NK-92 treated with Interleukin-12 subunit alpha and Interleukin-12 subunit beta, amount 100 ng/mL, for 24 hours (cell line): Measurements from ENCODE around the gene RPS3.
"Not testable (repeated sequence)": the region's sequence is repeated elsewhere in the genome, so short reads cannot be mapped to it uniquely, and the experiment has no call there.

ENCODE experiments used
- DNase-seq: peaks from one replicate; lab custom pipeline; 2025; lab: John Stamatoyannopoulos, UW

The RPS3 gene

DNA sequence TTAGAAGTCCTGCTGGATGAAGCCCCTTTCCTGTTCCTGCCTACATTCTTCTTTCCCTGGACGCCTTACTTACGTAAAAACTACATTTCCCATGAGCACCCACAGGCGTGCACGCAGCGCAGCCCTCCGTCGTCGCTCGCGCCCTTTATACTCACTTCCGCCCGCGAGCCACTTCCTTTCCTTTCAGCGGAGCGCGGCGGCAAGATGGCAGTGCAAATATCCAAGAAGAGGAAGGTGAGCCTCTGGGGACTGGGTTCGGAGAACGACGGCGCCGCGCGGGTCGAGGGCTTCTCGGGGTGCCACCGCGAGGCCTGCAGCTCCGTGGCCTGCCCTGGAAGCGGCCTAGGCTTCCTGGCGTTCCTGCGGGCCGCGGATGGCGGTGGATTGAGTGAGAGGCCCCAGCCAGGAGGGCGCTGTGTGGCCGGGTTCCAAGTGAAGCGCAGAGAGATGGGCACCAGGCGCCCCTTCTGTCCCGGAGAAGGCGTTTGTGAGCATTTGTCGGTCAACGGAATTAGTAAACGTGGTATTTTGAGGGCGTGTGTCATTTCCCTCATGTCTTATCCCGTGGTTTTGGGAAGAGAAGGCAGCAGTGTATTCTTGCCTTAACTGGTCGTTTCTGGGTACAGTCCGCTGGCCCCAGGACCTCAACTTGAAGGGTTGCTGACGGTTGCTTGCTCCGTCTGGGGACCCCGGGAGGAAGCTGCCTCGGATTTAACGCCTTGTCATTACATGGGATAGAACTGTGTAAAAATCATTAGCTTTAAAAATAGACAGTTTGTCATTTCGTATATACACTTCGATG, at the start of gene RPS3:
TSS of gene RPS3 (plus strand) at position 175 of the 802 bp plus-strand sequence. CDS start at position 205, 30 bp downstream.
- peak; percentile 82 for DNase-seq

DNA sequence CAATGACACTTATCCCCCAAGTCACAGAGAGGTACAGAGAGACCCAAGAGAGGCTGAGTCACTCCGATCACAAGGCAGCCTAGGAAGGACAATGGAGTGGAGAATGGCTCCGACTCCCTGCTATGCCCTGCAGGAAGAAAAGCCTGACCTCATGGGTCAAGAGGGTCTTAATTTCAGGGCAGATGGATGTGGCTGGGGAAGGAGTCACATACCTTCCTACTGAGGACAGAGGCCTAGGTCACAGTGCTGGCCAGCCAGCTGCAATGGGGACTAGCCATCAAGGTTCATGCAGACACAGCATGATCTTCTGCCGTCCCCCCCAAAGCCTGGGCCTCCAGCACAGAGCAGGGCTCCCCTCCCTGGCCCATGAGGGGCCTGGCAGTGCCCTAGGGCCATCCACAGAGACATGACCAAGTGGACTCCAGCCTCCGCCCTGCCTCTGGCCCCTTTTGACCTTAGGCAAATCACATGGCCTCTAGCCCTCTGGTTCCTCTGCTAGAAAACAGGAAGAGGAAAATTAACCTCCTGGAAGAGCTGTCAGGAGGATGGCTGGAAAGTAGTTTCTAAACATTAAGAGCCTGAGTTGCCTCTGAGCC, 49.7 kb upstream of the RPS3 start:
- no peak for DNase-seq

DNA sequence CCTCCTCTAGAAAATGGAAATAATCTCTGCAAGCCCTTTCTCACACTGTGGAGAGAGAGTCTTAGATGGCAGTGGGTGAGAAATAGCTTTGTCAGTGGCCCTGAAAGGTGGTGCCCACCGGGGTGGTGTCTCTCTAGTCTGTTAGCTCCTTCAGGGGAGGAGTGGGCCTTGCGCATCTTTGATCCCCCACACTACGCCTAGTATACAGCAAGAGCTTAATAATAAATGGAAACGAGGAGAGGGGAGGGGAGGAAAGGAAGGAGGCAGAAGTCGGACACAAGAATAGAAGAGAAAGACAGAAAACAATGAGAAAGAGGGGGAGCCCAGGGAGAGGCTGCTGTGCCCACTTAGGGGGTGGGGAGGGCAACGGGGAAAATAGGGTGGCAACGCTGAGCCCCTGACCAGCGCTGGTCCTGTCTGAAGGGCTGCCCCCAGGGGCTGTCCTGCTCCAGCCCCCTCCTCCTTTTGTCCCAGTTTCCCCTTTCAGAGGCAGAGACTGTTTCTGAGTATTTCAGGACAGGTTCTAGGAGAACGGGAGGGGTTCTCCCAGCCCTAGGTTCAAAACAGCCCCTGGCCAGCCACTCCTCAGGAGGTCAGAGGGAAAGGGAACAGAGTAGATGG, 49.1 kb upstream of the RPS3 start:
- DNase-seq: no peak

DNA sequence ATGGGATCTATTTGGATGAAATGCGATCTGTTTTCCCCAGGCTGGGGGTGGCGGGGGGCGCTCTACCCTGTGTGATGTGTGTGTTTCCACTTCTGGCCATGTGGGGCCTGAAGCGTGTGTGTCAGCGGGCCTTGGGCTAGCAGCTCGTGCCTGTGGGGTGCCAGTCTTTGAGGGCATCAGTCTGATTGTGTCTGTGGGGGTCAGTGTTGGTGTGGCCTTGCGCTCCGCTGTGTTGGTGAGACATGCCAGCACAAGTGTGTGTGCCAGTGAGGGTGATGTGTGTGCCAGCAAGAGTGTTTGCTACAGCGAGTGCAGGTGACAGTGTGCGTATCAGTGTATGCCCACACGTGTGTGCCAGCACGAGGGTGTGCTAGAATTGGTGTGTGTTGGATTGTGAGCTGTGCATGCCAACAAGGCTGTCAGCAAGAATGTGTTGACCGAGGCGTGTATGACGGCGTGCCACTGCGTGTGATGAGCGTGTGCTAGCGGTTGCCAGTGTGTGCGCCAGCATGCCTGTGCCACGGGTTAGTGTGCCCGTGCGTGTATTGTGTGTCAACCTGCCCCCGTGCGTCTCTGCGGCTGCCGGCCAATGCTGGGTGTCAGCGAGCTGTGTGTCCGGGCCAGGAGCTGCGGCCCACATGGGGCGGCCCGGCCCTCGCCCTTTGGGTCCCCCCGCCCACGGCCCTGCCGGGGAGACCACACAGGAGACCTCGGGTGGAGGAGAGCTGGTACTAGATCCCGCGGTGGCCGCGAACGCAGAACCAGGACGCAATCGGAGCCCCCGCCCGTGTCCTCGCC, 48.4 kb upstream of the RPS3 start:
- no peak for DNase-seq

DNA sequence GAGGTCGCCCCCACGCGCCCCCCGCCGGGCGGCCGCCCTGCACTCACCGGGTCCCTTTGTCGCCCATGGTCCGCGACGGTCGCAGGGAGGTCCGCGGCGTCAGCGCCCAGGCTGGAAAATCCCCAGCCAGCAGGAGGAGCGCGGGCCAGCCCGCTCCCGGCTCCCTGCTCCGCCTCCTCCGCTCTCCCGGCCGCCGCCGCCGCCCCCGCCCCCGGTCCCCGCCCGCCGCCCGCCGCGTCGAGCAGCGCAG, 47.9 kb upstream of the RPS3 start, which contains the start of gene ARRB1:
TSS of gene ARRB1 (minus strand) at position 121 of the 250 bp plus-strand sequence. CDS start at position 67, 54 bp downstream.
- DNase-seq: no peak

DNA sequence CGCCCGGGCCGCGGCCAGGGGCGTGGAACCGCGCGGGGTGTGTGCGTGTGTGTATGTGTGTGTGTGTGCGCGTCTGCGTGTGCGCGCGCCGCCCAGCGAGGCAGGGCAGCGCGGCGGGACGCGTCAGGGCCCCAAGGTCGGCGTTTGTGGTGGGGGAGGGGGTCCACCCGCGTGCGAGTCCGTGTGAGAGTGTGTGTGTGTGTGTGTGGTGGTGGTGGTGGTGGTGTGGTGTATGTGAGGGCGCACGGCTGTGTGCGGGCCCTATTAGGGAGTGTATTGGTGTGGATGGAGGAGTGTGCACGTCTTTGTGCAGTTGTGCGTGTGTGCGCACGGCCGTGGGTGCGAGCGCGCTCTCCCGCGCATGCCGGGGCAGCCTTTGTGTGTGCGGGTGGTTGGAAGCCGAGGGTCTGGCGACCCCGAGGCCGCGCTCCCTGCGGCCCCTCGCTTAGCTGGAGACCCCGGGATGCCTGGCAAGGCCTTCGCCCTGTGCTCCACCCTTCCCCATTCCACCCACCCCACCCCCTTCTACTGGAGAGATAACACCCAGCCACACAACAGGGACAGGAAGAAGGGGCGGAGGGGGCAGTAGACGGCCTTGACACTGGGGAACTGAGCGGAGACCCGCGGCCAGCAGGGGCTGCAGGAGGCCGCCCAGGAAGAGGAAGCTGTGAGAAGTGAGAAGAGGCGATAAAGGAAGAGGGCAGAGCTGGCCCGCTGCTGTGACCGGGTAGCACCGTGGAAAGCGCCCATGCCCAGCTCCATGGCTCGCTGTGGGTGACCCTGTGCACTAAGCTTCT, 47.3 kb upstream of the RPS3 start:
- DNase-seq: no peak

DNA sequence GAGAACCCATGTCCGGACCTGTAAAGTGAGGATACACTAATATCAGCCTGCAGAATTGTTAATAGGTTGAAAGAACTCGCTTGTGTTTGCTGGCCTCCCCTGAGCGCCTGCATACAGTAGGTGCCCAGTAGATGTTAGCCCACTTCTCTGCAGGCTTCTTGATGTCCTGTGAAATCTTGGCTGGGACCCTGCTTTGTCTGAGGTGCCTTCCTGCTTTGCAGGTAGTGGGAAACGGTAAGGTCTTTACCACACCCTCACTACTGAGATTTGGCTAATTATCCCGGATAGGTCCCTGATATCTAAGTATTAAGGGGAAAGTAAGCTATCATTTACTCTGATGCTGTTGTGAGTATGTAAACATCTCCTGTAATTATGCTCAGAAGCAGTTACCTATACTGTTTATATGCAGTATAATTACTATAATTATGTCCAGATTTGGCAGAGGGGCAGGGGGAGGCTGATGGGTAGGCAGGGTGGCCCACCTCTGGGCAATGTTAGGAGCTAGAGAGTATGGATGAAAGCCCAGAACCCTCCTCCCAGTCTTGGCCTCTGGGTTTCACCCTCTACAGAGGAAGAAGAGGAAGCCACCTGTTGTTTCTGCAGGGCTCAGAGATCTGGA, 46.6 kb upstream of the RPS3 start:
- no peak for DNase-seq

DNA sequence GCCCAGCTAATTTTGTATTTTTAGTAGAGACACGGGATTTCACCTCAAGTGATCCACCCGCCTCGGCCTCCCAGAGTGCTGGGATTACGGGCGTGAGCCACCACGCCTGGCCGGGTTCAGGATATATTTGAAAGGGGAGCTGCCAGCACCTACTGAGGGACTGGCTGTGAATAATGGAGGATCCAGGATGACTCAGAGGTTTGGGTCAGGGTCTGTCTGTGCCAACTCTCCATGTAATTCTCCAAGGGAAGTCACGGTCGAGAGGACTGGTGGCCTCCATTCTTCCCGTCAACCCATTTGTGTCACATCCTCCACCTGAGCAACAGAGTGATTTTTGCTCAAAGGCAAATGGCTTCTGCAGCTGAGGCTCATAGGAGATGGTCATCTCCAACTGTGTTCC, 44.3 kb upstream of the RPS3 start:
- DNase-seq: no peak

DNA sequence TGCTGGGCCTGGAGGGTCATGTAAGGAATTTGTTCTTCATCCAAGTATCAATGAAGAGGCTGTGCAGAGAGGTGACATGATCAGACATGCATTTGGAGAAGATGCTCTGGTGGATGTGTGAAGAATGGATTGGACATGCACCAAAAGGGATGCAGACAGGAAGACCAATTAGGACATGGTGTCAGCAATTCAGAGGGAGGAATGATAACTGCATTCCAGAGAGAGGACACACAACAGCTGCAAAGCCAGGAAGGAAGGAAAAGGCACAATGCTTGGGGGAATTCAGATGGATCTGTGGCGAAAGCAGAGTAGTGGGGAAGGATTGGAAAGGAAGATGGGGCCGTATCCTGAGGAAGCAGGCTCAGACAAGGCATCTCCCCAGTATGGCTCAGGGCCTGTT, 42.7 kb upstream of the RPS3 start:
- no peak for DNase-seq

DNA sequence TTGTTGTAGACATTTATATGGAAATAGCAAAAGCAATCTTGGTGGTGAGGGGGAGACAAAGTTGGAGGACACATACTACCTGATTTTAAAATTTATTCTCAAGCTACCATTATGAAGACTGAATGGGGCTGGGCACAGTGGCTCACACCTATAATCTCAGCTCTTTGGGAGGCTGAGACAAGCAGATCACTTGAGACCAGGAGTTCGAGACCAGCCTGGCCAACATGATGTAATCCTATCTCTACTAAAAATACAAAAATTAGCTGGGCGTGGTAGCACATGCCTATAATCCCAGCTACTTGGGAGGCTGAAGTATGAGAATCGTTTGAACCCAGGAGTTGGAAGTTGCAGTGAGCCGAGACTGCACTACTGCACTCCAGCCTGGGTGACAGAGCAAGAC, 37.0 kb upstream of the RPS3 start:
- not testable (repeated sequence) for DNase-seq

DNA sequence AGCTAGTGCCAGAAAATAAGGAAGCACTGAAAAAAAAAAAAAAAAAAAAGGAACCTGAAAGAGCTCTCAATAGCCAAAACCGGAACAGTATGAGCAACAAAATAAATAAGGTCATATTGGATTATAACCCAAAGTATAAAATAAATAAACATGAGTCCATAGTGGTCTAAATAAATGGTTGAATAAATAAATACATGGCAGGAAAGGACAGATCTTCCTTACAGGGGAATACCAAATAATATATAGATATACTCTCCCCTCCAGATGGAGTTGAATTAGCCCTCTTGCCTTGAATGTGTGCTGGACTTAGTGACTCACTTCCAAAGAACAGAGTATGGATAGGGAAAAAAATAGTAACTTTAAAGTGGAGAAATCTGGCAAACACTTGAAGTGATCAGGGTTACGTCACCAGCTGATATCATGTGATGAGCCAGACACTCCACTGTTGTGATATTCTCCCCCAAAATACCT, 33.6 kb upstream of the RPS3 start:
- no peak for DNase-seq

DNA sequence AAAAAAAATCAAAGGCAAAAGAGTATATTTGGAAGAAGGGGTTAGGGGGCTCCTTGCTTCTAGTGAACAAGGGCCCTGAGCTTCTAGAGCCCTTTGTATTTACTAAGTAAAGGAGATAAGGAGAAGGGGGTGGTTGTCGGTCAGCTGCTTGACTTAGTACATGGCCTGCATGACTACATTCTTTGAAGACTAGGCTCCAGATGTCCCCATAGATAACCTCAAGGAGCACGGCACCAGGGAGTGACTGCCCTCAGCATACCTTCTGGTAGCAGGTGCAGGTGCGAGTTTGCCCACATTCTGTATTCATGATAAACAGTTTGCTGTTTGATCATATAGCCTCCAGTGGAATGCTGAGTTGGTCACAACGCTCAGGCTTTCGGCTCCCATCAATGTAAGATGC, 32.5 kb upstream of the RPS3 start:
- not testable (repeated sequence) for DNase-seq

DNA sequence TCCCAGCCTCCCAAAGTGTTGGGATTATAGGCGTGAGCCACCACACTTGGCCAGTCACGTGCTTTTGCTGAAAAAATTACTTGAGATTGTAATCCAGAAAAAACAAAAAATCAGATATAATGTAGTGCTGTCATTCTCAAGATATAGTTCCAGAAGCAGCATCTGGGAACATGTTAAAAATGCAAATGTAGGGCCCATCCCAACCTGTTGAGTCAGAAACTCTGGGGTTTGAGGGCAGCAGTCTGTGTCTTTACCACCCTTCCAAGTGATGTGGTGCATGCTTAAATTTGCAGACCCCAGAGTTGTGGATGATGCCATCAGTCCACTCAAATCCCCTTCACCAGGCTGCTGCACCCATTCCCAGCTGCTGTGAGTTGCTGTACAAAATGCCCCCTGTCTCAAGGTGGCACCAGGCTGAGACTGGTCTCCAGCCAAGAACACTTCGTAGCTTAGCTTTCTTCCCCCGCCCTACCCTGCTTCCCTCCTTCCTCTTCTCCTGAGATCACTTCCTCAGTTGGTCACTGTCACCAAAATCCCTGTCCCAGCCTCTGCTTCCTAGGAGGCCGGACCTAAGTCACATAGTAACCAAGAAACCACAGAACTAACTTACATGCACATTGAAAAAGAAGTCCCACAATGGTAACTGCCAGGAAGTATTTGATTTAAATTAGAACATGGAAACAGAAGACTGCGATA, 29.6 kb upstream of the RPS3 start:
- DNase-seq: no peak

DNA sequence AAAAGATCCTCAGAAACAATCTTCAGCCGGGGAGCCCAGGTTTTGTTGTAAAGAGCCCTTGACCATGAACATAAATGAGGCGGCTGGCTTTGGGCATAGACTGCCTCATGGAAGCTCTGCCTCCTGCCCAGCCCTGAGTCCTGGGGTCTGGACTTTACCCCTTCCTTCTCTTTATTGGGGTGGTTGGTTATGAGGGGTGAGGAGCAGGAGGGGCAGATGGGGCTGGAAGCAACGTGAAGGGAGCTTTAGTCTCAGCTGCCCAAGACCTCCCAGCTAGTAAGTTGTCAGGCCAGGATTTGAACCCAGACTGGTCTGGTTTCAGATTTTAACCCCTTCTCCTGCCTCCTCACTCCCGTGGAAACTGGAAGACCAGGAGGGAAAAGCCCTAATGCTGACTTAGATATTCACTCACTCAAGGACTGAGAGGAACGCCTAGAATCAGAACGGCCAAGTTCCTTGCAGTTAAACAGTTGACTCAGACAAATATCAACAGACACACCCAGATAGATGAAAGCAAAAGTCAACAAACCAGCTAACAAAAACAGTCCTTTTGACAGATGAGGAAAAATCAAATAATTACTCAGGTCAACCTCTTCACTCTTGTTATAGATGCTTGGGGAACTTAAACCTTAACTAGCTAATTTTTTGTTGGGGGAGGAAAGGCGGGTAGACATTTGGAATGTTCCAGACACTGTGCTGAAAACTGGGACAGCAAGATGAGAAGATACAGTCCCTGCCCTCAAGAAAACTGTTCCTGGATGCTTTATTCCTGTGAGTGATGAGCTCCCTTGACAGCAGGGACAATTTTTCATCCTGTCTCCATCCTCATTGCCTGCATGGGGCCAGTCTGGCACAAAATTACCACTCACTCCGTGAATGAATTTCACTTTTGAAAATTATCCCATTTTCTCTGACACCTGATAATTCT, 27.1 kb upstream of the RPS3 start:
- DNase-seq: no peak

DNA sequence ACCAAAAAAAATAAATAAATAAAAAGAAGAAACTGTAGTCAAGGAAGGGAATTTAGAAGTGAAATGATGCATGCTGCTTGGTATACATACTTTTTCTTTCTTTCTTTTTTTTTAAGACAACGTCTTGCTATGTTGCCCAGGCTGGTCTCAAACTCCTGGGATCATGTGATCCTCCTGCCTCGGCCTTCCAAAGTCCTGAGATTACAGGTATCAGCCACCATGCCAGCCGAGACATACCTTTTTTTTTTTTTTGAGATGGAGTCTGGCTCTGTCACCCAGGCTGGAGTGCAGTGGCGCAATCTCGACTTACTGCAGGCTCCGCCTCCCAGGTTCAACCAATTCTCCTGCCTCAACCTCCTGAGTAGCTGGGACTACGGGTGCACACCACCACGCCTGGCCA, 26.1 kb upstream of the RPS3 start:
- DNase-seq: no peak

DNA sequence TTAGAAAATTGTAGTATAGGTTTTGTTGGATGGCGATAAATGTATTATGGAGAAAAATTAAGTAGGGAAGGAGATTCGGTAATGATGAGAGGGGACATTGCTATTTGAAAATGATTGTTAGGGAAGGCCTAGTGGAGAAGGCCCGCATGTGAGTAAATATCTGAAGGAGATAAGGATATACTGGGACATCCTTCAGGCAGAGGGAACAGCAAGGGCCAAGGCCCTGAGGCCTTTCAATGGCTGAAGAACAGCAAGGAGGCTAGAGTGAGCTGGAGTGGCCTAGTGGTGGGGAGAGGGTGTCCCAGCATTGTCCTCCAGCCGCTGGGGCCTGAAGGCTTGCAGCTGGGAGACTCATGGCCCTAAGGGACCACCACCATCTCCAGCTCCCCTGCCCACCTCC, 24.7 kb upstream of the RPS3 start:
- no peak for DNase-seq

DNA sequence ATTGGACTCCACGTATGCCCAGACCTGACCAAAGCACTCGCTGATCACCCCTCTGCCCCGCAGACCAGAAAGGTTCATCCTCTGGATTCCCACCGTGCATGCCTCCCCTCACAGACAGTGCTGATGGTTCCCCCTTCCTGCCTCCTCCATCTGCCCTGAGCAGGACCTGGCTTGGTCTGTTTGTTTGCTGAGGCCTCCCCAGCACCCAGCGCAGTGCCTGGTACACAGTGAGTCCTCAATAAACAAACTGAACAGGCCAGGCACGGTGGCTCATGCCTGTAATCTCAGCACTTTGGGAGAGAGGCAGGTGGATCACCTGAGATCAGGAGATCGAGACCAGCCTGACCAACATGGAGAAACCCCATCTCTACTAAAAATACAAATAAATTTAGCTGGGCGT, 23.7 kb upstream of the RPS3 start:
- no peak for DNase-seq

DNA sequence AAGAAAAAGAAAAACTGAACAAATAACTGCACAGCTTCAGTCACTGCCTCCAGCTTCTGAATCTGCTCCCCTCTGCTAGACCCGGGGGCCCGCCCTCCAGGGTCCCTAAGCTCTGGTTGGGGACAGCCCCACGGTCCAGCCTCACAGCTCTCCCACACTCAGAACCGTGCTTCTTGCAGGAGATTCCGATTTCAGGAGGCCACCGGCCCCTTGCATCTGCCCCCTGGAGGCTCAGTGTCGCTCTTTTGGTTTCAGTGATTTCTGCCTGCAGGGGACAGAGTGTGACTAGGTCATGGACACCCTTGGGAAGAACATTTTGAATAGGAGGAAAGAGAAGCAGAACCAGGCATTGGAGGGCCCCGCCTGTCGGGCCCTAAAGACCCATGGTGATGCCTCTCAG, 23.1 kb upstream of the RPS3 start:
- no peak for DNase-seq

DNA sequence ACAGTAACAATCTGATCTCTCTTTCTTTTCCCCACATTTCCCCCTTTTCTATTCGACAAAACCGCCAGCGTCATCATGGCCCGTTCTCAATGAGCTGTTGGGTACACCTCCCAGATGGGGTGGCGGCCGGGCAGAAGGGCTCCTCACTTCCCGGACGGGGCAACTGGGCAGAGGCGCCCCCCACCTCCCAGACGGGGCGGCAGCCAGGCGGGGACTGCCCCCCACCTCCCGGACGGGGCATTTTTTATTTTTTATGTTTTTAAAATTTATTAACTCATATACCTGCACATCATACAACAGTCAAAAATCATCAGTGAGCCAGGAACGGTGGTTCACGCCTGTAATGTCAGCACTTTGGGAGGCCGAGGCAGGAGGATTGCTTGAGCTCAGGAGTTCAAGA, 20.5 kb upstream of the RPS3 start:
- DNase-seq: not testable (repeated sequence)

DNA sequence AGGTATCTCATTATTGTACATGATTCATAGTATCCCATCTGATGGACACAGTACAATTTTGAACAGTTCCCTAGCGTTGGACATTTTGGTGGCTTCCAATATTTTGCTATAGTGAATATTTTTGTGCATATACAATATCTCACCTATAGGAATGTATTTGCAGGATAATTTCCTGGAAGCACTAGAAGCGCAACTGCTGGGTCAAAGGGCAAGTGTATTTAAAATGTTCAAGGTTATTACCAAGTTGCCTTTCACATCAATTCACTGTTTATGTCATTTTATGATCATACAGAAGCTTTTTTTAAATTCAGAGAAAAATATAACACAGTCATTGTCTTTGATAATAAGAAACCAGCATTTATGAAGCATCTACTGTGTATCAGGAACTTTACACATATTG, 19.1 kb upstream of the RPS3 start:
- DNase-seq: no peak
